NCI-H2171 treated with DMSO at 0.1 percent for 48 hours (cell line): ENCODE data around the gene IFNA2.
"Not testable (repeated sequence)": the region's sequence is repeated elsewhere in the genome, so short reads cannot be mapped to it uniquely, and the experiment has no call there.

Source experiments
- DNase-seq: peaks from one replicate; lab custom pipeline; 2025; lab: John Stamatoyannopoulos, UW

IFNA2 gene

DNA sequence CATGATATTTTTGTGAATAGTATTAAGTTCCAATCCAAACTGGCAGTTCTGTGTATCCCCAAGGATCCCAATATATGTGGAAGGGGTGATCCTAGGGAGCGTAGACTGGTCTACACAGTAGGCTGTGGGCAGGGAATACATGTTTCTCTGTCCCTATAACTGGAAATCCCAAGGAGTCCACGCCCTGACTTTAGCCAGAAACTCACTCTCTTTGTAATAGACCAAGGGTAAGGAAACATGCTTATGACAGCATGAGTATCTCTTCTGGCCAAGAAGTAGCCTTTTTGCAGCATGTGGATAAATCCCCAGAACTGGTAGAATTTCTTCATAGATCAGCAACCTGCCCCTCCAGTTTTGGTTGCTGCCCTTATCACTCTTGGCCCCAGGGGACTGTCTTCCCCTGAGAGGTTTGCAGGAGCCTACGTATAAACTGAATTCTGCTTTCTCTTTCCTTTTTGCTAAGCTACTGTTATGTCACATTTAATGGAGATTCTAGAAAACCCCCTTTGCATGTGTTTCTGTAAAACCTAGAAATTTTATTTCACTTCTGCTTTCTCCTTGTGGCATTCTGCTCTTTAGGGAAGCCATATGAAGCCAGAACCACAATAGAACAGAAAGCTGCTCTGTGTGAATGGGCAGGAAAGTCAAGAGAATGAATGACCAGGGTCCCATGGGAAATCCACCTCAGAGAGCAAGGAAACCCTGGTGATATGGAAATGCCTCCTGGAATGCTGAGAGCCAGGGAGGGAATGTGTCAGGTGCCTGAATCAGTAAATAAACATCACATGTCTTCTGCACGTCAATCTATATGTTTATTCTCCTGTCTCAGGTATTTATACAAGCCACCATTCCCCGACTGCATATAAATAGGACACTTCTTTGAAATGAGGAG lies 3.5 kb downstream of the IFNA2 start:
- DNase-seq: no peak

GRCh38 chr9:21371467-21371866 lies 13.7 kb downstream of the IFNA2 start:
- DNase-seq: not testable (repeated sequence)

- DNase-seq: no peak
These were observed 17.2 kb downstream of the IFNA2 start, which contains the start of gene IFNA13 for GRCh38 chr9:21367957-21368356. TSS of gene IFNA13 (minus strand) at chr9:21368057. CDS start at chr9:21368010, 47 bp downstream.

GRCh38 chr9:21367169-21367568 lies 18.0 kb downstream of the IFNA2 start:
- not testable (repeated sequence) for DNase-seq

GRCh38 chr9:21362287-21362686 lies 22.9 kb downstream of the IFNA2 start:
- DNase-seq: no peak

- no peak for DNase-seq
These were observed 27.4 kb downstream of the IFNA2 start for GRCh38 chr9:21357479-21358460.

DNA sequence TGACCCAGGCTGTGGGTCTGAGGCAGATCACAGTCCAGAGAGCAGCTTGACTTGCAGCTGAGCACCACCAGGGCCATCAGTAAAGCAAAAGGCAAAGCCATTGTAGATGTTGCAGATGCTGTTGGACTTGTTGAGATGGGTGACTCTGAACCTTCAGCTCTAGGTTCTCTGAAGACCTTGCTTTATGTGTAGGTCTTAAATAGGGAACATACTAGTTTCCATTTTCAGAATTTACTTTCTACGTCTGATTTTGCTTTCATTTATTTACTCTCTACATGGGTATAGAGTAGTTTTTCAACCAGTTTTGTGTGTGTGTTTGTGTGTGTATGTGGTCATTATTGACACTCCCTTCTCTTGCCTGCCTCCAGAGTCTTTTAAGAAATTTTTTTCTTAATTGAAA lies 34.4 kb downstream of the IFNA2 start, which contains the start of gene IFNA6:
TSS of gene IFNA6 (minus strand) at position 101 of the 400 bp plus-strand sequence. CDS start at position 101, 0 bp downstream.
- no peak for DNase-seq

- DNase-seq: no peak
These were observed 36.7 kb downstream of the IFNA2 start for GRCh38 chr9:21348430-21348970.

GRCh38 chr9:21340735-21341134 lies 44.5 kb downstream of the IFNA2 start:
- no peak for DNase-seq

GRCh38 chr9:21336457-21336856 lies 48.7 kb downstream of the IFNA2 start:
- no peak for DNase-seq

GRCh38 chr9:21334701-21335632 lies 50.2 kb downstream of the IFNA2 start, which contains the start of gene KLHL9:
TSS of gene KLHL9 (minus strand) at chr9:21335404. CDS start at chr9:21334859, 545 bp downstream.
- DNase-seq: peak; percentile 76
